Stomach (tissue), 9 donors: ENCODE results near the gene GBX2. TPM values are rescaled to one million over a fixed set of nuclear protein-coding genes. Genes with fewer than 3 reads are reported as not detected.
A peak's percentile ranks its signal among the peaks of the same experiment; 100 is the strongest.

Experiments
- DNase-seq, 2 donors: peaks; one replicate each; pipeline versions ENCODE4 v3.0.0 to v3.0.0-alpha.2; 2013 to 2019
- H3K27ac ChIP-seq, 5 donors: fragments of 200-600 bp in 4 of 5; sonication (generic) in 4 of 5; one replicate each; pipeline ENCODE4 v1.5.1; 2013 to 2019; ENCODE audit warnings: mild to moderate bottlenecking in 1 of 5, moderate library complexity in 1 of 5
- H3K27me3 ChIP-seq, 3 donors: fragments of 200-600 bp; sonication (generic); one replicate each; pipeline ENCODE4 v1.5.1; 2017 to 2019; ENCODE audit warnings: mixed run types in 1 of 3
- H3K36me3 ChIP-seq, 4 donors: fragments of 200-600 bp; sonication (generic); 1 replicate in 3 of 4; 2 replicates in 1 of 4; pipeline ENCODE4 v1.5.1; 2016 to 2019
- H3K4me1 ChIP-seq, 4 donors: fragments of 200-600 bp; sonication (generic); one replicate each; pipeline ENCODE4 v1.5.1; 2016 to 2019
- H3K4me3 ChIP-seq, 4 donors: fragments of 200-600 bp; sonication (generic) in 3 of 4; one replicate each; pipeline ENCODE4 v1.5.1; 2016 to 2019; ENCODE audit warnings: mild to moderate bottlenecking in 1 of 4
- H3K9me3 ChIP-seq, 4 donors: fragments of 200-600 bp; sonication (generic); one replicate each; pipeline ENCODE4 v1.5.1; 2016 to 2019
- CTCF ChIP-seq, 7 experiments: fragments of 450-650 bp in 4 of 7; fragments of 200-600 bp in 3 of 7; sonication (generic) in 3 of 7; IDR thresholded peaks; one replicate each; pipeline ENCODE4 v1.5.1; 2016 to 2019; ENCODE audit warnings: antibody characterized with exemption in 7 of 7, control low read depth in 2 of 7, mild to moderate bottlenecking in 1 of 7
- EP300 ChIP-seq: sonication (generic); formaldehyde crosslinking; IDR thresholded peaks from one replicate; pipeline ENCODE4 v1.6.1; 2017; ENCODE audit warnings: antibody characterized with exemption
- POLR2A ChIP-seq, 4 donors: fragments of 450-650 bp; IDR thresholded peaks; one replicate each; pipeline ENCODE4 v1.6.1; 2016; ENCODE audit warnings: antibody characterized with exemption in 4 of 4, control low read depth in 2 of 4, mild to moderate bottlenecking in 1 of 4, moderate library complexity in 1 of 4
- POLR2AphosphoS5 ChIP-seq, 3 donors: sonication (generic); formaldehyde crosslinking; IDR thresholded peaks; one replicate each; pipeline ENCODE4 v1.6.1; 2016; ENCODE audit warnings: antibody characterized with exemption in 3 of 3
- WGBS, 5 donors: extraction: QIAGEN DNeasy Blood & Tissue Kit in 3 of 5; methylation state at CpG; one replicate each; pipeline versions ENCODE4 v1.1.5 to v1.1.7; 2013 to 2018; 5-methylcytosine and 5-hydroxymethylcytosine counted together
- intact Hi-C: fragments of 100-400 bp; cut with DNase I; formaldehyde crosslinking; loops from one replicate; pipeline ENCODE4 v1.15.1; 2023; ENCODE audit warnings: low total_unique reads
- polyA plus RNA-seq, 3 donors: library from polyadenylated mRNA; stranded (reverse); fragments of 200-250 nt; gene quantifications; one replicate each; pipeline ENCODE4 v1.2.3, GENCODE V29; 2013
- total RNA-seq, 5 donors: library from RNA; depleted of rRNA; stranded (reverse); fragments of >200 nt; gene quantifications; one replicate each; pipeline versions ENCODE4 v1.1.0 to v1.2.3, GENCODE V29; 2014 to 2016
- donor health status: healthy with polysubstance abuse.
- donor health status: Bipolar disorder and iron deficiency.
- donor health status: healthy.

The GBX2 gene
- total and polyA plus RNA-seq, 8 donors, result 0.55 TPM; not detected in 7

GRCh38 chr2:236164201-236164924 lies 3.8 kb downstream of the GBX2 start:
- TF ChIP-seq POLR2AphosphoS5 (IDR thresholded peaks at IDR 0.05), result no peak
- no peak for TF ChIP-seq EP300
- no peak for TF ChIP-seq POLR2A (IDR thresholded peaks at IDR 0.05)
- TF ChIP-seq CTCF (IDR thresholded peaks at IDR 0.05), result no peak
- peaks cover 42 to 71% (median 56%) of the 10 kb centered on the region in 4 donors for H3K4me1 ChIP-seq
- peaks cover 64 to 100% (median 100%) of the 10 kb centered on the region in 3 donors for H3K27me3 ChIP-seq
- no peaks in the 10 kb centered on the region for H3K9me3 ChIP-seq
- H3K36me3 ChIP-seq, result no peaks in the 10 kb centered on the region
- DNase-seq, result peak in 1 of 2 donors; percentile 61
- intact Hi-C loops, result no loop called here
- peak overlapping the region; percentile 23 to 51 (median 34) for H3K4me3 ChIP-seq
- no peak overlapping the region for H3K27ac ChIP-seq
- 1 to 12% (median 3%) methylated on average over 13 to 67 of the region's 67 CpGs for WGBS, 5 donors

- TF ChIP-seq CTCF (IDR thresholded peaks at IDR 0.05) (no peak), EP300 (no peak), POLR2A (IDR thresholded peaks at IDR 0.05) (no peak), POLR2AphosphoS5 (IDR thresholded peaks at IDR 0.05) (no peak)
- H3K27ac ChIP-seq, result no peak overlapping the region
- H3K4me3 ChIP-seq, result peak overlapping the region; percentile 23 to 51 (median 34)
- H3K27me3 ChIP-seq, result peaks cover 61 to 100% (median 99%) of the 10 kb centered on the region in 3 donors
- no peaks in the 10 kb centered on the region for H3K9me3 ChIP-seq
- peaks cover 42 to 68% (median 53%) of the 10 kb centered on the region in 4 donors for H3K4me1 ChIP-seq
- WGBS, 5 donors, result 4 to 10% (median 5%) methylated on average over 24 to 59 of the region's 59 CpGs
- DNase-seq, result no peak
- intact Hi-C loops, result no loop called here
- H3K36me3 ChIP-seq, result no peaks in the 10 kb centered on the region
These were observed 4.5 kb downstream of the GBX2 start for GRCh38 chr2:236163471-236164200.

- intact Hi-C loops, result no loop called here
- DNase-seq, result no peak
- Histone ChIP-seq H3K4me1 (peaks cover 37 to 61% (median 46%) of the 10 kb centered on the region in 4 donors), H3K27ac (no peak overlapping the region), H3K36me3 (no peaks in the 10 kb centered on the region), H3K9me3 (no peaks in the 10 kb centered on the region), H3K27me3 (peaks cover 54 to 100% (median 95%) of the 10 kb centered on the region in 3 donors), H3K4me3 (no peak overlapping the region)
- TF ChIP-seq POLR2AphosphoS5 (IDR thresholded peaks at IDR 0.05) (no peak), CTCF (IDR thresholded peaks at IDR 0.05) (no peak), EP300 (no peak), POLR2A (IDR thresholded peaks at IDR 0.05) (no peak)
- WGBS, 5 donors, result 13 to 34% (median 15%) methylated on average over 16 to 32 of the region's 33 CpGs
These were observed 5.2 kb downstream of the GBX2 start for GRCh38 chr2:236162882-236163470.

- peaks cover 29 to 54% (median 39%) of the 10 kb centered on the region in 4 donors for H3K4me1 ChIP-seq
- no peaks in the 10 kb centered on the region for H3K9me3 ChIP-seq
- peaks cover 48 to 100% (median 90%) of the 10 kb centered on the region in 3 donors for H3K27me3 ChIP-seq
- 26 to 42% (median 36%) methylated on average over 16 of the region's 16 CpGs for WGBS, 5 donors
- H3K4me3 ChIP-seq, result no peak overlapping the region
- TF ChIP-seq POLR2AphosphoS5 (IDR thresholded peaks at IDR 0.05) (no peak), POLR2A (IDR thresholded peaks at IDR 0.05) (no peak), EP300 (no peak)
- DNase-seq, result no peak
- no peaks in the 10 kb centered on the region for H3K36me3 ChIP-seq
- intact Hi-C loops, result no loop called here
- no peak overlapping the region for H3K27ac ChIP-seq
These were observed 5.9 kb downstream of the GBX2 start for GRCh38 chr2:236162031-236162845.
